Astrocyte of the cerebellum (primary cell): ENCODE data around the gene FTSJ1.

Source experiments
- DNase-seq: peaks from one replicate; pipeline ENCODE4 v3.0.0-alpha.2; 2011; ENCODE audit warnings: low read depth
- H3K4me3 ChIP-seq: 2 replicates; pipeline ENCODE4 v1.5.1; 2011; ENCODE audit warnings: mild to moderate bottlenecking, low read depth, low read length, moderate library complexity
- CTCF ChIP-seq: IDR thresholded peaks from 2 replicates; pipeline ENCODE4 v1.5.1; 2012; ENCODE audit warnings: low read length, low read depth, moderate library complexity, mild to moderate bottlenecking; ENCODE audit errors: missing control alignments
- in situ Hi-C: cut with HindIII; loops from 2 replicates; pipeline ENCODE4 v1.10.0; 2017; ENCODE audit warnings: low sequenced_read_pairs

The FTSJ1 gene

GRCh38 chrX:48466696-48467095, 9.3 kb upstream of the FTSJ1 start:
- peak; percentile 14 for TF ChIP-seq CTCF
- no peak overlapping the region for H3K4me3 ChIP-seq
- DNase-seq, result no peak
- in situ Hi-C loops, result no loop called here

- no peak overlapping the region for H3K4me3 ChIP-seq
- in situ Hi-C loops, result no loop called here
- no peak for DNase-seq
- TF ChIP-seq CTCF, result no peak
Measured at GRCh38 chrX:48467281-48467761, 8.7 kb upstream of the FTSJ1 start.

- TF ChIP-seq CTCF, result no peak
- DNase-seq, result no peak
- in situ Hi-C loops, result no loop called here
- peak overlapping the region; percentile 26 for H3K4me3 ChIP-seq
Measured at GRCh38 chrX:48468247-48468671, 7.7 kb upstream of the FTSJ1 start.

DNA sequence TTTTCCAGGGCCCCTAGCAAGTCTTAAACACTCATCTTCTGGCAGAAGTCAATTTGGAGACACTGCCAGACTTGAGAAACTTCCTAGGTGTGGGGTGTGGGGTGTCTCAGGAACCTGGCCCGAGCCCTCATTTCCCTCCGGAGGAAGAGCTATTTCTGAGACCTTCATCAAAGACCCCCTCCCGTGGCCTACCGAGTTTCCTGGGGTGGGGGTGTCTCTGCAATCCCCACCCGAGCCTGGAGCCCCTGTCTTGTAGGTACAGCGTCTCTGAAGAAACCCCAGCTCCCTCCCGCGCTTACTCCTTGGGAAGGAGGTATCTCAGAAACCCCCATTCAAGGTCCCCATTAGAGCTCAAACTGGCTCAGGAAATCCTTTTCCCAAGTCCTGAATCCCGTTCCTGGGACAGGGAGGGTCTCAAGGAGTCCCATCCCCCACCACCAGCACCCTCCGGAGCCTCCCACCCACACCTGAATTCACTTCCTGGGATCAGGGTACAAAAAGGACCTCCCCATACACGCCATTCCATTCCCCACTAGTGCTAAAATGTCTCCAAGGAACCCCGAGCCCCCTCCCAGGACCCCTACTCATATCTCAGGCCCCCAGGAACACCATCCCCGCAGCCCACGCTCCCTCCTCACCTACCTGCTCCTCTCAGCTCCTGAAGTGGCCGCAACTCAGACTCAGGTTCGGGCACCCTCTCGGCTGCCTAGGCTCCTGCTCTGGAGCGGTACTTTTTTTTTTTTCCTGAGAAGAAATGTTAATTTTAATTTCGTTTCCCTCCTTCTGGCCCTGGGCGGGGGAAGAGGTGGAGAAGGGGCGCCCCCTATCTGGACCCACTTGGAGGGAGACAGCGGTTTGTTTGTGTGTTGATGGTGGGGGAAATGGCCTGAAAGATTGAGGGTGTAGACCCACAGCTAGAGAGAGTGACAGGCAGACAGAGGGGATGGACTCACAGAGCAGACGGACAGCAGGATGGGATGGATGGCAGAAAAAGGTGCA, 7.0 kb upstream of the FTSJ1 start:
- DNase-seq, result no peak
- H3K4me3 ChIP-seq, result peak overlapping the region; percentile 26
- in situ Hi-C loops, result no loop called here
- peak; percentile 10 for TF ChIP-seq CTCF

DNA sequence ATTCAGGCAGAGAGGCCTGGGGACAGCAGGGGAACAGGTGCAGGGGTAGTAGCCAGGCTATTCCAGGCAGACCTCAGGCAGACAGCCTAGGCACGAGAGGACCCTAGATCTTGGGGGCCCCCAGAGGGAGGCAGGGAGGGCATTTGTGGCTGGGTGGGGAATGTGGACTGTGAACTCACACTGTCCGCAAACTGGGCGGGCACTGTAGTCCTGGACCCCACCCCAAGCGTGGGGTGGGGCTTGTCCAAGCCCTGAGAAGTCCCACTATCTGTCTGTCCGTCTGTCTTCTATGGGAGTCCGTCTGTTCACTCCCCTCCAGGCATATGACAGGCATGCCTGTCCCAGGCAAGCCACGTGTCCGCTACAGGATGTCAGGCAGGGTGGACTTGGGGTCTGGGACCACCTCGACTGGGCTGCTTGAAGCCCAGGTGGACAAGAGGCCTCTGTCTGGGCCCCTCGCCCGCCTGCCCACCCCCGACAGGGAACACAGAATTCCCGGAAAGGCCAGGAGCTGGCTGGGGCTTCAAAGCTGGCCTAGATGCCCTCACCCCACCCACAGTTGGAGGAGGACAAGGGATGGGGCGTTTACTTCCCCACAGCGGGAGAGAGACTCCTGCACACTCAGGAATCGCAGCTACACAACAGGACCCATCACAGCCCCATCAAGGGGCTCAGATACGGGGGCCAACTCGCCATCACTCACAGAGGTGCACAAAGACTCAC, 5.7 kb upstream of the FTSJ1 start, which contains the start of gene SLC38A5:
Gene SLC38A5 (minus strand): TSS at position 151 of the 723 bp plus-strand sequence. CDS start 2,336 bp downstream, outside the sequence.
- peak within 1 kb of the TSS; percentile 26 for H3K4me3 ChIP-seq
- DNase-seq, result no peak
- in situ Hi-C loops, result no loop called here
- no peak for TF ChIP-seq CTCF

GRCh38 chrX:48470833-48471118, 5.2 kb upstream of the FTSJ1 start:
- in situ Hi-C loops, result no loop called here
- no peak overlapping the region for H3K4me3 ChIP-seq
- no peak for DNase-seq
- TF ChIP-seq CTCF, result no peak
